HepG2 (cell line): ENCODE measurements around the gene C2orf78. TPM values are rescaled to one million over a fixed set of nuclear protein-coding genes. Genes with fewer than 3 reads are reported as not detected.

ENCODE experiments used
- ADNP ChIP-seq: sonication (generic); formaldehyde crosslinking; IDR thresholded peaks from 2 replicates; pipeline ENCODE4 v1.4.0; 2020; ENCODE audit warnings: missing genetic modification reagents
- DNMT3B ChIP-seq: conservative IDR thresholded peaks from 2 replicates; pipeline ENCODE4 v1.6.1; 2016; ENCODE audit warnings: missing biosample characterization, control low read depth
- E2F5 ChIP-seq: sonication (generic); formaldehyde crosslinking; conservative IDR thresholded peaks from 2 replicates; pipeline ENCODE4 v1.4.0; 2020; ENCODE audit warnings: missing genetic modification reagents
- KDM4B ChIP-seq: sonication (generic); formaldehyde crosslinking; IDR thresholded peaks from 2 replicates; pipeline ENCODE4 v1.4.0; 2020; ENCODE audit warnings: missing genetic modification reagents
- KMT2A ChIP-seq: sonication (generic); formaldehyde crosslinking; IDR thresholded peaks from 2 replicates; pipeline ENCODE4 v1.4.0; 2020; ENCODE audit warnings: missing genetic modification reagents
- MAF1 ChIP-seq: sonication (generic); formaldehyde crosslinking; IDR thresholded peaks from 2 replicates; pipeline ENCODE4 v1.5.0; 2020; ENCODE audit warnings: missing genetic modification reagents, borderline replicate concordance
- MLLT10 ChIP-seq: sonication (generic); formaldehyde crosslinking; IDR thresholded peaks from 2 replicates; pipeline ENCODE4 v1.4.0; 2020; ENCODE audit warnings: missing genetic modification reagents
- NBN ChIP-seq: fragments of 450-650 bp; conservative IDR thresholded peaks from 2 replicates; pipeline ENCODE4 v1.6.1; 2017
- PAWR ChIP-seq: sonication (generic); formaldehyde crosslinking; IDR thresholded peaks from 2 replicates; pipeline ENCODE4 v1.4.0; 2020; ENCODE audit warnings: missing genetic modification reagents, mild to moderate bottlenecking, borderline replicate concordance
- PLSCR1 ChIP-seq: sonication (generic); formaldehyde crosslinking; IDR thresholded peaks from 2 replicates; pipeline ENCODE4 v1.5.0; 2020; ENCODE audit warnings: missing genetic modification reagents, mild to moderate bottlenecking, borderline replicate concordance
- RAD21 ChIP-seq: fragments of 450-650 bp; formaldehyde crosslinking; IDR thresholded peaks from 2 replicates; pipeline ENCODE4 v1.5.0; 2020; ENCODE audit warnings: mild to moderate bottlenecking
- TP53 ChIP-seq: sonication (generic); formaldehyde crosslinking; conservative IDR thresholded peaks from 2 replicates; pipeline ENCODE4 v1.4.0; 2020; ENCODE audit warnings: missing genetic modification reagents
- USF2 ChIP-seq, 2 experiments: sonication (generic) in 1 of 2; formaldehyde crosslinking in 1 of 2; IDR thresholded peaks; 2 replicates each; pipeline versions ENCODE4 v1.5.1 to v1.6.1; 2011 to 2020; ENCODE audit warnings: borderline replicate concordance in 1 of 2, low read depth in 1 of 2, low read length in 1 of 2, mild to moderate bottlenecking in 1 of 2, missing genetic modification reagents in 1 of 2, moderate library complexity in 1 of 2
- YEATS2 ChIP-seq: sonication (generic); formaldehyde crosslinking; IDR thresholded peaks from 2 replicates; pipeline ENCODE4 v1.4.0; 2020; ENCODE audit warnings: missing genetic modification reagents, borderline replicate concordance
- ZNF30 ChIP-seq: sonication (generic); formaldehyde crosslinking; IDR thresholded peaks from 2 replicates; pipeline ENCODE4 v1.5.0; 2020; ENCODE audit warnings: mild to moderate bottlenecking, missing genetic modification reagents
- ZNF768 ChIP-seq: sonication (generic); formaldehyde crosslinking; IDR thresholded peaks from 2 replicates; pipeline ENCODE4 v1.4.0; 2020; ENCODE audit warnings: missing genetic modification reagents
- ZNF770 ChIP-seq: sonication (generic); formaldehyde crosslinking; IDR thresholded peaks from 2 replicates; pipeline ENCODE4 v1.5.0; 2020; ENCODE audit warnings: mild to moderate bottlenecking, missing genetic modification reagents
- ZSCAN12 ChIP-seq: sonication (generic); formaldehyde crosslinking; IDR thresholded peaks from 2 replicates; pipeline ENCODE4 v1.9.0; 2021; ENCODE audit warnings: mild to moderate bottlenecking, missing genetic modification reagents
- ZSCAN20 ChIP-seq: sonication (generic); formaldehyde crosslinking; IDR thresholded peaks from 2 replicates; pipeline ENCODE4 v1.4.0; 2020; ENCODE audit warnings: missing genetic modification reagents, mild to moderate bottlenecking, borderline replicate concordance
- ZSCAN30 ChIP-seq: sonication (generic); formaldehyde crosslinking; IDR thresholded peaks from 2 replicates; pipeline ENCODE4 v1.5.0; 2020; ENCODE audit warnings: mild to moderate bottlenecking, missing genetic modification reagents
- ZSCAN31 ChIP-seq: sonication (generic); formaldehyde crosslinking; IDR thresholded peaks from 2 replicates; pipeline ENCODE4 v1.5.0; 2020; ENCODE audit warnings: low read depth, mild to moderate bottlenecking, missing genetic modification reagents
- polyA plus RNA-seq, 8 experiments: library from polyadenylated mRNA; depleted of rRNA in 3 of 8; stranded (reverse) in 7 of 8; unstranded in 1 of 8; fragments of >200 nt; fragmentation: Illumina TruSeq in 4 of 8; extraction: Trizol in 4 of 8; gene quantifications; 2 replicates each; pipeline versions ENCODE4 v1.2.1 to v1.2.3, GENCODE V29; 2011 to 2016; ENCODE audit warnings: low read depth in 4 of 8, missing spikeins in 1 of 8, mixed read lengths in 1 of 8; ENCODE audit not compliant: insufficient read depth in 1 of 8
- total RNA-seq, 5 experiments: library from RNA; depleted of rRNA; stranded (reverse); fragments of >200 nt; fragmentation: Illumina TruSeq; extraction: Trizol; gene quantifications; 2 replicates each; pipeline ENCODE4 v1.2.3, GENCODE V29; 2016; ENCODE audit warnings: low read depth in 1 of 5

The C2orf78 gene
- total and polyA plus RNA-seq, 2 of the 13 experiments (the other 11 are each of a cell fraction or from before 2014, with no cell fraction given), result not detected

- TF ChIP-seq USF2 (IDR thresholded peaks at IDR 0.05; ENCODE audit: low read depth, low read length), result peak; percentile 57
- peak; percentile 66; the same call in 1 of the 2 replicates for TF ChIP-seq USF2 (CRISPR knock-in tag; IDR thresholded peaks at IDR 0.05; ENCODE audit: borderline replicate concordance)
- no peak for TF ChIP-seq MLLT10
- TF ChIP-seq ZSCAN20 (CRISPR knock-in tag), result no peak
- no peak for TF ChIP-seq ADNP (CRISPR knock-in tag)
- TF ChIP-seq PAWR, result no peak
- TF ChIP-seq MAF1, result 0 out of 2 replicates have a peak, but pooled peaks have one; percentile 67
- peak; percentile 92; the same call in 1 of the 2 replicates for TF ChIP-seq YEATS2
- TF ChIP-seq ZNF770 (CRISPR knock-in tag), result 0 out of 2 replicates have a peak, but pooled peaks have one; percentile 9
- TF ChIP-seq E2F5 (CRISPR knock-in tag), result peak; percentile 37; the same call in 1 of the 2 replicates
- TF ChIP-seq ZNF30, result no peak
- no peak; the same call in 1 of the 2 replicates for TF ChIP-seq RAD21
- TF ChIP-seq TP53, result no peak; the same call in 1 of the 2 replicates
- peak; percentile 91 for TF ChIP-seq ZSCAN31 (CRISPR knock-in tag)
- TF ChIP-seq KMT2A (CRISPR knock-in tag), result peak; percentile 79; the same call in 1 of the 2 replicates
- no peak for TF ChIP-seq NBN
- no peak for TF ChIP-seq ZSCAN12
- TF ChIP-seq DNMT3B, result peak; percentile 47; the same call in 1 of the 2 replicates
- peak; percentile 79; the same call in 1 of the 2 replicates for TF ChIP-seq ZNF768 (CRISPR knock-in tag)
- TF ChIP-seq ZSCAN30 (CRISPR knock-in tag), result no peak
- TF ChIP-seq PLSCR1 (CRISPR knock-in tag), result no peak
- TF ChIP-seq KDM4B (CRISPR knock-in tag), result 0 out of 2 replicates have a peak, but pooled peaks have one; percentile 52
Measured at GRCh38 chr2:73828818-73829570, 45.0 kb downstream of the C2orf78 start, which contains the start of gene STAMBP (continued).
